ENCODE data around the gene DNALI1.

- no peak for TF ChIP-seq POLR2AphosphoS5 (IDR thresholded peaks at IDR 0.05; ENCODE audit: low read depth, low read length)
- no peak for TF ChIP-seq TAF1 (IDR thresholded peaks at IDR 0.05; ENCODE audit: borderline replicate concordance, low read depth, low read length)
These were observed 53.3 kb downstream of the DNALI1 start for GRCh38 chr1:37609994-37610393.

All from GM12892 (cell line).